ENCODE results near the gene ARID1B. TPM values are rescaled to one million over a fixed set of nuclear protein-coding genes. Genes with fewer than 3 reads are reported as not detected.

The ARID1B gene
- total RNA-seq, 1 donor from 2014 or later: 79.1 TPM

- H3K9me3 Mint-ChIP-seq: no peaks in the 10 kb centered on the region
- no peak overlapping the region for H3K4me3 Mint-ChIP-seq
- DNase-seq (ENCODE audit: low spot score): no peak
- H3K4me1 Mint-ChIP-seq (ENCODE audit: low read depth): peaks cover 12% of the 10 kb centered on the region
- H3K27ac Mint-ChIP-seq: no peak overlapping the region
- intact Hi-C loops (cut with micrococcal nuclease): no loop called here
- H3K27me3 Mint-ChIP-seq (ENCODE audit: insufficient read depth): no peaks in the 10 kb centered on the region
- no peaks in the 10 kb centered on the region for H3K36me3 Mint-ChIP-seq (ENCODE audit: low read depth)
Measured at GRCh38 chr6:157013649-157014304, 236.6 kb downstream of the ARID1B start.

GRCh38 chr6:157014871-157015270 is 237.7 kb downstream of the ARID1B start:
- Mint-ChIP-seq H3K36me3 (ENCODE audit: low read depth) (no peaks in the 10 kb centered on the region), H3K9me3 (no peaks in the 10 kb centered on the region), H3K4me3 (no peak overlapping the region), H3K4me1 (ENCODE audit: low read depth) (peaks cover 17% of the 10 kb centered on the region), H3K27me3 (ENCODE audit: insufficient read depth) (no peaks in the 10 kb centered on the region), H3K27ac (no peak overlapping the region)
- intact Hi-C loops (cut with micrococcal nuclease): no loop called here
- DNase-seq (ENCODE audit: low spot score): no peak

GRCh38 chr6:157017022-157017421 is 239.8 kb downstream of the ARID1B start:
- H3K9me3 Mint-ChIP-seq: no peaks in the 10 kb centered on the region
- H3K4me3 Mint-ChIP-seq: no peak overlapping the region
- no peak for DNase-seq (ENCODE audit: low spot score)
- no peak overlapping the region for H3K27ac Mint-ChIP-seq
- no peaks in the 10 kb centered on the region for H3K36me3 Mint-ChIP-seq (ENCODE audit: low read depth)
- intact Hi-C loops (cut with micrococcal nuclease): no loop called here
- no peaks in the 10 kb centered on the region for H3K27me3 Mint-ChIP-seq (ENCODE audit: insufficient read depth)
- peaks cover 29% of the 10 kb centered on the region for H3K4me1 Mint-ChIP-seq (ENCODE audit: low read depth)

GRCh38 chr6:157017861-157018260 is 240.7 kb downstream of the ARID1B start:
- H3K27ac Mint-ChIP-seq: peak overlapping the region; percentile 21
- intact Hi-C loops (cut with micrococcal nuclease): no loop called here
- H3K4me1 Mint-ChIP-seq (ENCODE audit: low read depth): peaks cover 37% of the 10 kb centered on the region
- H3K9me3 Mint-ChIP-seq: no peaks in the 10 kb centered on the region
- no peak overlapping the region for H3K4me3 Mint-ChIP-seq
- no peaks in the 10 kb centered on the region for H3K27me3 Mint-ChIP-seq (ENCODE audit: insufficient read depth)
- H3K36me3 Mint-ChIP-seq (ENCODE audit: low read depth): no peaks in the 10 kb centered on the region
- DNase-seq (ENCODE audit: low spot score): no peak

GRCh38 chr6:157019115-157019641 is 242.0 kb downstream of the ARID1B start:
- Mint-ChIP-seq H3K27me3 (ENCODE audit: insufficient read depth) (no peaks in the 10 kb centered on the region), H3K4me1 (ENCODE audit: low read depth) (peaks cover 41% of the 10 kb centered on the region), H3K9me3 (no peaks in the 10 kb centered on the region), H3K36me3 (ENCODE audit: low read depth) (no peaks in the 10 kb centered on the region), H3K4me3 (peak overlapping the region; percentile 54), H3K27ac (peak overlapping the region; percentile 82)
- no peak for DNase-seq (ENCODE audit: low spot score)
- intact Hi-C loops (cut with micrococcal nuclease): no loop called here

- Mint-ChIP-seq H3K27me3 (ENCODE audit: insufficient read depth) (no peaks in the 10 kb centered on the region), H3K4me3 (peak overlapping the region; percentile 54), H3K36me3 (ENCODE audit: low read depth) (no peaks in the 10 kb centered on the region), H3K9me3 (no peaks in the 10 kb centered on the region), H3K4me1 (ENCODE audit: low read depth) (peaks cover 41% of the 10 kb centered on the region), H3K27ac (peak overlapping the region; percentile 82)
- intact Hi-C loops (cut with micrococcal nuclease): loop anchor here (1.0 to 2.0 kb wide), 4 partner anchors 45 to 455 kb away; no protein-coding TSS in a partner anchor
- DNase-seq (ENCODE audit: low spot score): no peak
Measured at GRCh38 chr6:157019733-157020132, 242.6 kb downstream of the ARID1B start.

- peaks cover 3% of the 10 kb centered on the region for H3K9me3 Mint-ChIP-seq
- H3K36me3 Mint-ChIP-seq (ENCODE audit: low read depth): peaks cover 2% of the 10 kb centered on the region
- intact Hi-C loops (cut with micrococcal nuclease): loop anchor here (1.0 to 2.0 kb wide), 4 partner anchors 46 to 456 kb away; no protein-coding TSS in a partner anchor
- peak overlapping the region; percentile 91 for H3K4me3 Mint-ChIP-seq
- no peaks in the 10 kb centered on the region for H3K27me3 Mint-ChIP-seq (ENCODE audit: insufficient read depth)
- H3K4me1 Mint-ChIP-seq (ENCODE audit: low read depth): peaks cover 46% of the 10 kb centered on the region
- DNase-seq (ENCODE audit: low spot score): no peak
- H3K27ac Mint-ChIP-seq: peak overlapping the region; percentile 98
Measured at GRCh38 chr6:157020398-157020797, 243.2 kb downstream of the ARID1B start.

- no peaks in the 10 kb centered on the region for H3K27me3 Mint-ChIP-seq (ENCODE audit: insufficient read depth)
- H3K9me3 Mint-ChIP-seq: peaks cover 3% of the 10 kb centered on the region
- DNase-seq (ENCODE audit: low spot score): peak; percentile 43
- H3K27ac Mint-ChIP-seq: peak overlapping the region; percentile 98
- H3K36me3 Mint-ChIP-seq (ENCODE audit: low read depth): peaks cover 3% of the 10 kb centered on the region
- intact Hi-C loops (cut with micrococcal nuclease): loop anchor here (1.0 to 2.0 kb wide), 7 partner anchors 46 to 1706 kb away; no protein-coding TSS in a partner anchor
- peak overlapping the region; percentile 91 for H3K4me3 Mint-ChIP-seq
- H3K4me1 Mint-ChIP-seq (ENCODE audit: low read depth): peaks cover 49% of the 10 kb centered on the region
Measured at GRCh38 chr6:157020881-157021343, 243.7 kb downstream of the ARID1B start.

GRCh38 chr6:157021344-157021992 is 244.3 kb downstream of the ARID1B start:
- Mint-ChIP-seq H3K4me1 (ENCODE audit: low read depth) (peaks cover 49% of the 10 kb centered on the region), H3K27me3 (ENCODE audit: insufficient read depth) (no peaks in the 10 kb centered on the region), H3K9me3 (peaks cover 3% of the 10 kb centered on the region), H3K27ac (peak overlapping the region; percentile 98), H3K4me3 (peak overlapping the region; percentile 91), H3K36me3 (ENCODE audit: low read depth) (peaks cover 3% of the 10 kb centered on the region)
- intact Hi-C loops (cut with micrococcal nuclease): loop anchor here (1.0 to 2.0 kb wide), 5 partner anchors 47 to 1706 kb away; no protein-coding TSS in a partner anchor
- DNase-seq (ENCODE audit: low spot score): peak; percentile 88

GRCh38 chr6:157021993-157022740 is 245.0 kb downstream of the ARID1B start:
- Mint-ChIP-seq H3K4me1 (ENCODE audit: low read depth) (peaks cover 49% of the 10 kb centered on the region), H3K27ac (peak overlapping the region; percentile 98)

GRCh38 chr6:157023958-157024357 is 246.8 kb downstream of the ARID1B start:
- Mint-ChIP-seq H3K4me1 (ENCODE audit: low read depth) (peaks cover 42% of the 10 kb centered on the region), H3K4me3 (no peak overlapping the region), H3K27me3 (ENCODE audit: insufficient read depth) (no peaks in the 10 kb centered on the region), H3K27ac (no peak overlapping the region), H3K36me3 (ENCODE audit: low read depth) (peaks cover 3% of the 10 kb centered on the region), H3K9me3 (peaks cover 3% of the 10 kb centered on the region)
- no peak for DNase-seq (ENCODE audit: low spot score)
- intact Hi-C loops (cut with micrococcal nuclease): loop anchor here (2.0 kb wide), 1 partner anchor 251 kb away; no protein-coding TSS in a partner anchor

More at GRCh38 chr6:157021993-157022740, 245.0 kb downstream of the ARID1B start:
- peaks cover 3% of the 10 kb centered on the region for H3K9me3 Mint-ChIP-seq
- peaks cover 3% of the 10 kb centered on the region for H3K36me3 Mint-ChIP-seq (ENCODE audit: low read depth)
- no peaks in the 10 kb centered on the region for H3K27me3 Mint-ChIP-seq (ENCODE audit: insufficient read depth)
- DNase-seq (ENCODE audit: low spot score): peak; percentile 64
- H3K4me3 Mint-ChIP-seq: peak overlapping the region; percentile 91
- intact Hi-C loops (cut with micrococcal nuclease): loop anchor here (1.0 to 2.0 kb wide), 9 partner anchors 11 to 1707 kb away; no protein-coding TSS in a partner anchor

GRCh38 chr6:157024745-157025144 is 247.6 kb downstream of the ARID1B start:
- H3K27me3 Mint-ChIP-seq (ENCODE audit: insufficient read depth): no peaks in the 10 kb centered on the region
- peaks cover 5% of the 10 kb centered on the region for H3K36me3 Mint-ChIP-seq (ENCODE audit: low read depth)
- peaks cover 3% of the 10 kb centered on the region for H3K9me3 Mint-ChIP-seq
- intact Hi-C loops (cut with micrococcal nuclease): no loop called here
- DNase-seq (ENCODE audit: low spot score): no peak
- no peak overlapping the region for H3K4me3 Mint-ChIP-seq
- H3K4me1 Mint-ChIP-seq (ENCODE audit: low read depth): peaks cover 39% of the 10 kb centered on the region
- H3K27ac Mint-ChIP-seq: no peak overlapping the region

Measured in activated T-helper 1 cell treated with anti-CD3 and anti-CD28 coated beads, Interleukin-12 subunit alpha, Interleukin-12 subunit beta, Interleukin-2, Interleukin-4 antibody, amounts not matched to agents 30 ng/mL and 10 ng/mL and 1 ng/mL, durations not matched to agents 14 hours and 24 hours and 36 hours (primary cell).